ENCODE results near the gene PRICKLE1. TPM values are rescaled to one million over a fixed set of nuclear protein-coding genes. Genes with fewer than 3 reads are reported as not detected.

Gene PRICKLE1
- total and polyA plus RNA-seq, 2 donors (not counting 3 experiments of a cell fraction or from before 2014, with no cell fraction given) = 34.3 to 86.0 TPM

DNA sequence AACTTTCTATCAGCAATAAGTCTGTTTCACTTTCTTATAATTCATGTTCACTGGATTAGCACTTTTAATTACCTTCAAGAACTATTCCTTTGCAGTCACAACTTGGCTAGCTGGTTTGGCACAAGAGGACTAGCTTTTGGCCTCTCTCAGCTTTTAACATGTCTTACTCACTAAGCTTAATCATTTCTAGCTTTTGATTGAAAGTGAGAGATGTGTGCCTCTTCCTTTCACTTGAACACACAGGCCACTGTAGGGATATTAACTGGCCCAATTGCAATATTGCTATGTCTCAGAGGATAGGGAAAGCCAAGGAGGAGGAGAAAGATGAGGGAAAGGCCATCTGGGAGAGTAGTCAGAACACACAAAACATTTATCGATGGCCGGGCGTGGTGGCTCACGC lies 92.7 kb downstream of the PRICKLE1 start:
- intact Hi-C loops (cut with micrococcal nuclease) = no loop called here
- H3K9ac ChIP-seq (replicated peaks; ENCODE audit: extremely low read depth, insufficient read depth, low read length) = no peak overlapping the region
- no peak overlapping the region for H3K4me3 ChIP-seq (replicated peaks in 1 of 3; ENCODE audit: insufficient read depth in 1 of 3, low read depth in 1 of 3, low read length in 3 of 3)
- POLR2A ChIA-PET = no interaction called here
- H2AFZ ChIP-seq (ENCODE audit: low read depth, low read length) = no peak overlapping the region
- CTCF ChIA-PET = interaction anchor here (0.6 to 1.7 kb wide), 4 partner anchors 9 to 785 kb away, joined by 3 to 8 read pairs (median 4); no protein-coding TSS in a partner anchor
- no peaks in the 10 kb centered on the region for H3K9me3 ChIP-seq (replicated peaks; ENCODE audit: control insufficient read depth, insufficient read depth, low read length)
- H3K9me1 ChIP-seq (replicated peaks; ENCODE audit: control insufficient read depth, extremely low read depth, insufficient read depth, low read length) = no peaks in the 10 kb centered on the region
- no peak for FAIRE-seq
- peaks cover 4% of the 10 kb centered on the region for H4K20me1 ChIP-seq (replicated peaks; ENCODE audit: control insufficient read depth, extremely low read depth, insufficient read depth, low read length)
- no peak for TF ChIP-seq FOS (IDR thresholded peaks at IDR 0.05; ENCODE audit: borderline replicate concordance, insufficient read depth, low read length)
- no peak for TF ChIP-seq MYC (IDR thresholded peaks at IDR 0.05; ENCODE audit: low read depth, low read length)
- TF ChIP-seq JUN (IDR thresholded peaks at IDR 0.05; ENCODE audit: borderline replicate concordance, insufficient read depth, insufficient read length, low read depth) = no peak
- no peak for TF ChIP-seq POLR2AphosphoS5 (IDR thresholded peaks at IDR 0.05; ENCODE audit: insufficient read depth, low read depth, low read length)
- no peak for TF ChIP-seq GATA2 (IDR thresholded peaks at IDR 0.05; ENCODE audit: insufficient read depth, insufficient read length, low read depth, low read length)
- no peak for TF ChIP-seq EZH2 (IDR thresholded peaks at IDR 0.05; ENCODE audit: borderline replicate concordance, low read depth, low read length, severe bottlenecking)
- TF ChIP-seq POLR2A (IDR thresholded peaks at IDR 0.05; ENCODE audit: low read depth, low read length) = no peak
- TF ChIP-seq, protein P1, sequence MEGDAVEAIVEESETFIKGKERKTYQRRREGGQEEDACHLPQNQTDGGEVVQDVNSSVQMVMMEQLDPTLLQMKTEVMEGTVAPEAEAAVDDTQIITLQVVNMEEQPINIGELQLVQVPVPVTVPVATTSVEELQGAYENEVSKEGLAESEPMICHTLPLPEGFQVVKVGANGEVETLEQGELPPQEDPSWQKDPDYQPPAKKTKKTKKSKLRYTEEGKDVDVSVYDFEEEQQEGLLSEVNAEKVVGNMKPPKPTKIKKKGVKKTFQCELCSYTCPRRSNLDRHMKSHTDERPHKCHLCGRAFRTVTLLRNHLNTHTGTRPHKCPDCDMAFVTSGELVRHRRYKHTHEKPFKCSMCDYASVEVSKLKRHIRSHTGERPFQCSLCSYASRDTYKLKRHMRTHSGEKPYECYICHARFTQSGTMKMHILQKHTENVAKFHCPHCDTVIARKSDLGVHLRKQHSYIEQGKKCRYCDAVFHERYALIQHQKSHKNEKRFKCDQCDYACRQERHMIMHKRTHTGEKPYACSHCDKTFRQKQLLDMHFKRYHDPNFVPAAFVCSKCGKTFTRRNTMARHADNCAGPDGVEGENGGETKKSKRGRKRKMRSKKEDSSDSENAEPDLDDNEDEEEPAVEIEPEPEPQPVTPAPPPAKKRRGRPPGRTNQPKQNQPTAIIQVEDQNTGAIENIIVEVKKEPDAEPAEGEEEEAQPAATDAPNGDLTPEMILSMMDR (IDR thresholded peaks at IDR 0.05; ENCODE audit: extremely low read depth in 1 of 2, insufficient read depth in 1 of 2, low read depth in 1 of 2, low read length in 2 of 2) = no peak
- TF ChIP-seq, protein P2, sequence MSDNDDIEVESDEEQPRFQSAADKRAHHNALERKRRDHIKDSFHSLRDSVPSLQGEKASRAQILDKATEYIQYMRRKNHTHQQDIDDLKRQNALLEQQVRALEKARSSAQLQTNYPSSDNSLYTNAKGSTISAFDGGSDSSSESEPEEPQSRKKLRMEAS (IDR thresholded peaks at IDR 0.05; ENCODE audit: insufficient read depth, insufficient read length) = no peak
- DNase-seq (ENCODE audit: low read depth, low spot score) = no peak
- dilution Hi-C loops (cut with MboI; ENCODE audit: extremely low pct_ligation_motif_present, low sequenced_read_pairs) = no loop called here
- no peaks in the 10 kb centered on the region for H3K4me1 ChIP-seq (ENCODE audit: control insufficient read depth, extremely low read depth, insufficient read depth, low read length)
- H3K4me2 ChIP-seq (ENCODE audit: insufficient read depth, low read length) = no peak overlapping the region
- peaks cover 2 to 7% of the 10 kb centered on the region in 2 experiments for H3K36me3 ChIP-seq (ENCODE audit: control insufficient read depth in 2 of 2, extremely low read depth in 1 of 2, insufficient read depth in 2 of 2, low read length in 2 of 2)
- peaks cover 32% of the 10 kb centered on the region for H3K79me2 ChIP-seq (ENCODE audit: control insufficient read depth, insufficient read depth, low read length)
- H3K27me3 ChIP-seq (ENCODE audit: control insufficient read depth in 2 of 2, insufficient read depth in 2 of 2, low read length in 2 of 2) = no peaks in the 10 kb centered on the region
- BruUV-seq (replicated peaks) = no TSS peak
- no peak overlapping the region for H3K27ac ChIP-seq (ENCODE audit: insufficient read depth, low read depth, low read length)

Measured in endothelial cell of umbilical vein (primary cell).